ENCODE measurements around the gene ARID3A. TPM values are rescaled to one million over a fixed set of nuclear protein-coding genes. Genes with fewer than 3 reads are reported as not detected.

Gene ARID3A
- total and polyA plus RNA-seq, 2 of the 13 experiments (the other 11 are each of a cell fraction or from before 2014, with no cell fraction given), result 71.3 to 77.9 TPM

DNA sequence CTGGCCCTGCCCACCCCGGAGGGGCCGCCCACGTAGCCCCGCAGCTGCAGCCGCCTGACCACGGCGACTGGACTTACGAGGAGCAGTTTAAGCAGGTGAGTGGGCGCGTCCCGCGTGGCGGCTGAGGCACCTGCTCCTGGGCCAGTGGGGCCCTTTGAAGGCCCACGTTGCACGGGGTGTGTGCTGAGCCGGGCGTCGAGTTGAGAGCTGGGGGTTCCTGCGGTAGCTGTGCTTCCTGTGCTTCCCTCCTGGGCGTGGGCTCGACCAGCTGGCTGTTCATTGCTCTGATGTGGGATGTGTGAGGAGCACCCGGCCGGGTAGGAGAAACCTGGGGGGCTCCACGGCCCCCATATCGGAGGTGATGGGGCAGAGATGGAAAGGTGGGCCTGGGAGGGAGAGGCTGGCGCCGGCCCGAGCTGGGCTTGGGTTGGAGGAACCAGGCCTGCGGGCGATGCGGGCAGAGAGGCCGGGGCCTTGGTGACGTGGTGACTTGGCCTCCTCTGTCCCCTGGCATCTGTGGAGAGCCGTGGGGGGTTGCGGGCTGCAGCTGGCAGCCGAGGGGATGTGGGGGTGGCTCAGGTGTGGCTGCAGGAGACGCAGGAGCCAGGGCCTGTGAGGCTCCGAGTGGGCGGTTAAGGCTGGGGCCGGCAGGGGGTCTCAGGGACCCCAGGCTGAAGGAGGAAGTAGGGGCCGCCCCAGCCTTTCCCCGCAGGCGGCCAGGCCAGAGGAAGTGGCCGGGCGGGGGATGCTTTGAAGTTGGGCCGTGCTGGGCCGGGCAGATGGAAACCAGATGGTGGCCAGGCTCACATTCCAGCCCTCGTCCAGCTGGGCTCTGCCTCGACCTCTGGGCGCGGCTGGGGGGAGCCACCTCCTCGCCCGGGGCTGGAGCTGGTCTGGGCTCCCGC, 7.1 kb downstream of the ARID3A start (continued):
- TF ChIP-seq, protein P1, sequence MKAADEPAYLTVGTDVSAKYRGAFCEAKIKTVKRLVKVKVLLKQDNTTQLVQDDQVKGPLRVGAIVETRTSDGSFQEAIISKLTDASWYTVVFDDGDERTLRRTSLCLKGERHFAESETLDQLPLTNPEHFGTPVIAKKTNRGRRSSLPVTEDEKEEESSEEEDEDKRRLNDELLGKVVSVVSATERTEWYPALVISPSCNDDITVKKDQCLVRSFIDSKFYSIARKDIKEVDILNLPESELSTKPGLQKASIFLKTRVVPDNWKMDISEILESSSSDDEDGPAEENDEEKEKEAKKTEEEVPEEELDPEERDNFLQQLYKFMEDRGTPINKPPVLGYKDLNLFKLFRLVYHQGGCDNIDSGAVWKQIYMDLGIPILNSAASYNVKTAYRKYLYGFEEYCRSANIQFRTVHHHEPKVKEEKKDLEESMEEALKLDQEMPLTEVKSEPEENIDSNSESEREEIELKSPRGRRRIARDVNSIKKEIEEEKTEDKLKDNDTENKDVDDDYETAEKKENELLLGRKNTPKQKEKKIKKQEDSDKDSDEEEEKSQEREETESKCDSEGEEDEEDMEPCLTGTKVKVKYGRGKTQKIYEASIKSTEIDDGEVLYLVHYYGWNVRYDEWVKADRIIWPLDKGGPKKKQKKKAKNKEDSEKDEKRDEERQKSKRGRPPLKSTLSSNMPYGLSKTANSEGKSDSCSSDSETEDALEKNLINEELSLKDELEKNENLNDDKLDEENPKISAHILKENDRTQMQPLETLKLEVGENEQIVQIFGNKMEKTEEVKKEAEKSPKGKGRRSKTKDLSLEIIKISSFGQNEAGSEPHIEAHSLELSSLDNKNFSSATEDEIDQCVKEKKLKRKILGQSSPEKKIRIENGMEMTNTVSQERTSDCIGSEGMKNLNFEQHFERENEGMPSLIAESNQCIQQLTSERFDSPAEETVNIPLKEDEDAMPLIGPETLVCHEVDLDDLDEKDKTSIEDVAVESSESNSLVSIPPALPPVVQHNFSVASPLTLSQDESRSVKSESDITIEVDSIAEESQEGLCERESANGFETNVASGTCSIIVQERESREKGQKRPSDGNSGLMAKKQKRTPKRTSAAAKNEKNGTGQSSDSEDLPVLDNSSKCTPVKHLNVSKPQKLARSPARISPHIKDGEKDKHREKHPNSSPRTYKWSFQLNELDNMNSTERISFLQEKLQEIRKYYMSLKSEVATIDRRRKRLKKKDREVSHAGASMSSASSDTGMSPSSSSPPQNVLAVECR (CRISPR knock-in tag; IDR thresholded peaks at IDR 0.05; ENCODE audit: borderline replicate concordance), result 0 out of 2 replicates have a peak, but pooled peaks have one; percentile 12
- TF ChIP-seq ELF1 (CRISPR knock-in tag; IDR thresholded peaks at IDR 0.05), result no peak
- peak; percentile 53; the same call in 1 of the 2 replicates for TF ChIP-seq PCBP1 (IDR thresholded peaks at IDR 0.05; ENCODE audit: borderline replicate concordance, low read depth, low read length)
- TF ChIP-seq, protein P2, sequence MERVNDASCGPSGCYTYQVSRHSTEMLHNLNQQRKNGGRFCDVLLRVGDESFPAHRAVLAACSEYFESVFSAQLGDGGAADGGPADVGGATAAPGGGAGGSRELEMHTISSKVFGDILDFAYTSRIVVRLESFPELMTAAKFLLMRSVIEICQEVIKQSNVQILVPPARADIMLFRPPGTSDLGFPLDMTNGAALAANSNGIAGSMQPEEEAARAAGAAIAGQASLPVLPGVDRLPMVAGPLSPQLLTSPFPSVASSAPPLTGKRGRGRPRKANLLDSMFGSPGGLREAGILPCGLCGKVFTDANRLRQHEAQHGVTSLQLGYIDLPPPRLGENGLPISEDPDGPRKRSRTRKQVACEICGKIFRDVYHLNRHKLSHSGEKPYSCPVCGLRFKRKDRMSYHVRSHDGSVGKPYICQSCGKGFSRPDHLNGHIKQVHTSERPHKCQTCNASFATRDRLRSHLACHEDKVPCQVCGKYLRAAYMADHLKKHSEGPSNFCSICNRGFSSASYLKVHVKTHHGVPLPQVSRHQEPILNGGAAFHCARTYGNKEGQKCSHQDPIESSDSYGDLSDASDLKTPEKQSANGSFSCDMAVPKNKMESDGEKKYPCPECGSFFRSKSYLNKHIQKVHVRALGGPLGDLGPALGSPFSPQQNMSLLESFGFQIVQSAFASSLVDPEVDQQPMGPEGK (CRISPR knock-in tag; IDR thresholded peaks at IDR 0.05), result peak; percentile 77; the same call in 1 of the 2 replicates
- TF ChIP-seq ZNF510 (CRISPR knock-in tag; IDR thresholded peaks at IDR 0.05; ENCODE audit: low read depth), result no peak
- TF ChIP-seq, protein P3, sequence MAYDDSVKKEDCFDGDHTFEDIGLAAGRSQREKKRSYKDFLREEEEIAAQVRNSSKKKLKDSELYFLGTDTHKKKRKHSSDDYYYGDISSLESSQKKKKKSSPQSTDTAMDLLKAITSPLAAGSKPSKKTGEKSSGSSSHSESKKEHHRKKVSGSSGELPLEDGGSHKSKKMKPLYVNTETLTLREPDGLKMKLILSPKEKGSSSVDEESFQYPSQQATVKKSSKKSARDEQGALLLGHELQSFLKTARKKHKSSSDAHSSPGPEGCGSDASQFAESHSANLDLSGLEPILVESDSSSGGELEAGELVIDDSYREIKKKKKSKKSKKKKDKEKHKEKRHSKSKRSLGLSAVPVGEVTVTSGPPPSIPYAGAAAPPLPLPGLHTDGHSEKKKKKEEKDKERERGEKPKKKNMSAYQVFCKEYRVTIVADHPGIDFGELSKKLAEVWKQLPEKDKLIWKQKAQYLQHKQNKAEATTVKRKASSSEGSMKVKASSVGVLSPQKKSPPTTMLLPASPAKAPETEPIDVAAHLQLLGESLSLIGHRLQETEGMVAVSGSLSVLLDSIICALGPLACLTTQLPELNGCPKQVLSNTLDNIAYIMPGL (CRISPR knock-in tag; IDR thresholded peaks at IDR 0.05; ENCODE audit: borderline replicate concordance in 1 of 2, low read depth in 1 of 2), result no peak
- no peak for TF ChIP-seq TBX2 (CRISPR knock-in tag; IDR thresholded peaks at IDR 0.05; ENCODE audit: borderline replicate concordance)
- TF ChIP-seq, protein P4, sequence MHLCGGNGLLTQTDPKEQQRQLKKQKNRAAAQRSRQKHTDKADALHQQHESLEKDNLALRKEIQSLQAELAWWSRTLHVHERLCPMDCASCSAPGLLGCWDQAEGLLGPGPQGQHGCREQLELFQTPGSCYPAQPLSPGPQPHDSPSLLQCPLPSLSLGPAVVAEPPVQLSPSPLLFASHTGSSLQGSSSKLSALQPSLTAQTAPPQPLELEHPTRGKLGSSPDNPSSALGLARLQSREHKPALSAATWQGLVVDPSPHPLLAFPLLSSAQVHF (CRISPR knock-in tag; IDR thresholded peaks at IDR 0.05), result no peak
- TF ChIP-seq SP1 (IDR thresholded peaks at IDR 0.05), result no peak
- TF ChIP-seq SP1 (CRISPR knock-in tag; IDR thresholded peaks at IDR 0.05), result 0 out of 2 replicates have a peak, but pooled peaks have one; percentile 16
- TF ChIP-seq, protein P5, sequence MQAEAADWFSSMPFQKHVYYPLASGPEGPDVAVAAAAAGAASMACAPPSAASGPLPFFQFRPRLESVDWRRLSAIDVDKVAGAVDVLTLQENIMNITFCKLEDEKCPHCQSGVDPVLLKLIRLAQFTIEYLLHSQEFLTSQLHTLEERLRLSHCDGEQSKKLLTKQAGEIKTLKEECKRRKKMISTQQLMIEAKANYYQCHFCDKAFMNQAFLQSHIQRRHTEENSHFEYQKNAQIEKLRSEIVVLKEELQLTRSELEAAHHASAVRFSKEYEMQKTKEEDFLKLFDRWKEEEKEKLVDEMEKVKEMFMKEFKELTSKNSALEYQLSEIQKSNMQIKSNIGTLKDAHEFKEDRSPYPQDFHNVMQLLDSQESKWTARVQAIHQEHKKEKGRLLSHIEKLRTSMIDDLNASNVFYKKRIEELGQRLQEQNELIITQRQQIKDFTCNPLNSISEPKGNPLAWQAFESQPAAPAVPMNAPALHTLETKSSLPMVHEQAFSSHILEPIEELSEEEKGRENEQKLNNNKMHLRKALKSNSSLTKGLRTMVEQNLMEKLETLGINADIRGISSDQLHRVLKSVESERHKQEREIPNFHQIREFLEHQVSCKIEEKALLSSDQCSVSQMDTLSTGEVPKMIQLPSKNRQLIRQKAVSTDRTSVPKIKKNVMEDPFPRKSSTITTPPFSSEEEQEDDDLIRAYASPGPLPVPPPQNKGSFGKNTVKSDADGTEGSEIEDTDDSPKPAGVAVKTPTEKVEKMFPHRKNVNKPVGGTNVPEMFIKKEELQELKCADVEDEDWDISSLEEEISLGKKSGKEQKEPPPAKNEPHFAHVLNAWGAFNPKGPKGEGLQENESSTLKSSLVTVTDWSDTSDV (CRISPR knock-in tag; IDR thresholded peaks at IDR 0.05), result no peak

Measured in HepG2 (cell line).